ENCODE data around the gene DNAAF8.
"Not testable (repeated sequence)": the region's sequence is repeated elsewhere in the genome, so short reads cannot be mapped to it uniquely, and the experiment has no call there.

Gene DNAAF8

GRCh38 chr16:4783251-4783950, 49.1 kb downstream of the DNAAF8 start:
- no peak for DNase-seq (ENCODE audit: low read depth in 3 of 3)

GRCh38 chr16:4783951-4784336, 49.6 kb downstream of the DNAAF8 start:
- no peak for DNase-seq (ENCODE audit: low read depth in 3 of 3)

- DNase-seq (ENCODE audit: low read depth in 3 of 3), result not testable (repeated sequence)
Observed at GRCh38 chr16:4784444-4784987, 50.2 kb downstream of the DNAAF8 start.

- no peak for DNase-seq (ENCODE audit: low read depth in 3 of 3)
Observed at GRCh38 chr16:4785758-4786433, 51.6 kb downstream of the DNAAF8 start.

GRCh38 chr16:4787068-4787467, 52.7 kb downstream of the DNAAF8 start:
- DNase-seq (ENCODE audit: low read depth in 3 of 3), result no peak

GRCh38 chr16:4787627-4788482, 53.5 kb downstream of the DNAAF8 start, which contains the start of gene SEPTIN12:
TSS of gene SEPTIN12 (minus strand) at chr16:4788345. CDS start at chr16:4787645, 700 bp downstream.
- no peak for DNase-seq (ENCODE audit: low read depth in 3 of 3)

- DNase-seq (ENCODE audit: low read depth in 3 of 3), result no peak
Observed at GRCh38 chr16:4788489-4788889, 54.2 kb downstream of the DNAAF8 start.

GRCh38 chr16:4788910-4789309, 54.6 kb downstream of the DNAAF8 start:
- DNase-seq (ENCODE audit: low read depth in 3 of 3), result no peak

GRCh38 chr16:4790261-4790660, 55.9 kb downstream of the DNAAF8 start:
- DNase-seq (ENCODE audit: low read depth in 3 of 3), result no peak

GRCh38 chr16:4790871-4791270, 56.5 kb downstream of the DNAAF8 start:
- no peak for DNase-seq (ENCODE audit: low read depth in 3 of 3)

- no peak for DNase-seq (ENCODE audit: low read depth in 3 of 3)
Observed at GRCh38 chr16:4792951-4793513, 58.7 kb downstream of the DNAAF8 start.

GRCh38 chr16:4795181-4795827, 61.0 kb downstream of the DNAAF8 start, which contains the start of gene SMIM22:
TSS of gene SMIM22 (plus strand) at chr16:4795369. CDS start at chr16:4795735, 366 bp downstream.
- DNase-seq (ENCODE audit: low read depth in 3 of 3), result no peak

GRCh38 chr16:4795828-4796572, 61.7 kb downstream of the DNAAF8 start:
- DNase-seq (ENCODE audit: low read depth in 3 of 3), result no peak

GRCh38 chr16:4796982-4797804, 62.9 kb downstream of the DNAAF8 start:
- no peak for DNase-seq (ENCODE audit: low read depth in 3 of 3)

GRCh38 chr16:4797805-4798252, 63.5 kb downstream of the DNAAF8 start:
- DNase-seq (ENCODE audit: low read depth in 3 of 3), result no peak

GRCh38 chr16:4798456-4798855, 64.1 kb downstream of the DNAAF8 start:
- no peak for DNase-seq (ENCODE audit: low read depth in 3 of 3)
